ENCODE data around the gene CRACDL.

Gene CRACDL

GRCh38 chr2:98782570-98782969 lies 153.5 kb downstream of the CRACDL start:
- TF ChIP-seq CTCF (IDR thresholded peaks at IDR 0.05; ENCODE audit: control insufficient read depth, insufficient read depth, low read depth, low read length, missing control alignments): no peak
- H3K4me3 ChIP-seq (ENCODE audit: control insufficient read depth, low read depth, low read length): no peak overlapping the region
- DNase-seq (ENCODE audit: low read depth): no peak

- TF ChIP-seq CTCF (IDR thresholded peaks at IDR 0.05; ENCODE audit: control insufficient read depth, insufficient read depth, low read depth, low read length, missing control alignments): no peak
- H3K4me3 ChIP-seq (ENCODE audit: control insufficient read depth, low read depth, low read length): no peak overlapping the region
- DNase-seq (ENCODE audit: low read depth): no peak
Measured at GRCh38 chr2:98781822-98782221, 154.2 kb downstream of the CRACDL start.

- H3K4me3 ChIP-seq (ENCODE audit: control insufficient read depth, low read depth, low read length): no peak overlapping the region
- no peak for TF ChIP-seq CTCF (IDR thresholded peaks at IDR 0.05; ENCODE audit: control insufficient read depth, insufficient read depth, low read depth, low read length, missing control alignments)
- DNase-seq (ENCODE audit: low read depth): no peak
Measured at GRCh38 chr2:98778741-98779483, 157.1 kb downstream of the CRACDL start.

GRCh38 chr2:98778151-98778550 lies 157.9 kb downstream of the CRACDL start:
- TF ChIP-seq CTCF (IDR thresholded peaks at IDR 0.05; ENCODE audit: control insufficient read depth, insufficient read depth, low read depth, low read length, missing control alignments): no peak
- no peak overlapping the region for H3K4me3 ChIP-seq (ENCODE audit: control insufficient read depth, low read depth, low read length)
- DNase-seq (ENCODE audit: low read depth): no peak

GRCh38 chr2:98777710-98778109 lies 158.3 kb downstream of the CRACDL start:
- no peak overlapping the region for H3K4me3 ChIP-seq (ENCODE audit: control insufficient read depth, low read depth, low read length)
- TF ChIP-seq CTCF (IDR thresholded peaks at IDR 0.05; ENCODE audit: control insufficient read depth, insufficient read depth, low read depth, low read length, missing control alignments): no peak
- DNase-seq (ENCODE audit: low read depth): no peak

- TF ChIP-seq CTCF (IDR thresholded peaks at IDR 0.05; ENCODE audit: control insufficient read depth, insufficient read depth, low read depth, low read length, missing control alignments): no peak
- no peak for DNase-seq (ENCODE audit: low read depth)
- no peak overlapping the region for H3K4me3 ChIP-seq (ENCODE audit: control insufficient read depth, low read depth, low read length)
Measured at GRCh38 chr2:98777076-98777475, 158.9 kb downstream of the CRACDL start.
